Karpas-422 (cell line): ENCODE results near the gene MTO1. TPM values are rescaled to one million over a fixed set of nuclear protein-coding genes. Genes with fewer than 3 reads are reported as not detected.
"Not testable (repeated sequence)": the region's sequence is repeated elsewhere in the genome, so short reads cannot be mapped to it uniquely, and the experiment has no call there.

Source experiments
- DNase-seq: peaks from one replicate; pipeline ENCODE4 v3.0.0-alpha.2; 2015
- H2AFZ ChIP-seq: fragments of 200-600 bp; sonication (generic); 2 replicates; pipeline ENCODE4 v1.6.1; 2014; ENCODE audit warnings: antibody characterized with exemption, low read length, mixed read lengths
- H3K27ac ChIP-seq: fragments of 200-600 bp; sonication (generic); 2 replicates; pipeline ENCODE4 v1.5.1; 2014; ENCODE audit warnings: mild to moderate bottlenecking, low read length, moderate library complexity
- H3K27me3 ChIP-seq: fragments of 200-600 bp; sonication (generic); 2 replicates; pipeline ENCODE4 v1.6.1; 2014; ENCODE audit warnings: low read length, mixed read lengths
- H3K36me3 ChIP-seq: fragments of 200-600 bp; sonication (generic); 2 replicates; pipeline ENCODE4 v1.6.1; 2014; ENCODE audit warnings: low read length, mixed read lengths; ENCODE audit not compliant: insufficient read depth
- H3K4me1 ChIP-seq: fragments of 200-600 bp; sonication (generic); 2 replicates; pipeline ENCODE4 v1.6.1; 2014; ENCODE audit warnings: mild to moderate bottlenecking, low read length, mixed read lengths
- H3K4me2 ChIP-seq: fragments of 200-600 bp; sonication (generic); 2 replicates; pipeline ENCODE4 v1.6.1; 2014; ENCODE audit warnings: low read length, low read depth, mild to moderate bottlenecking; ENCODE audit not compliant: poor library complexity, severe bottlenecking
- H3K4me3 ChIP-seq: fragments of 200-600 bp; sonication (generic); 2 replicates; pipeline ENCODE4 v1.5.1; 2014; ENCODE audit warnings: mild to moderate bottlenecking, antibody characterized with exemption, low read length, mixed read lengths
- H3K79me2 ChIP-seq: fragments of 200-600 bp; sonication (generic); 2 replicates; pipeline ENCODE4 v1.6.1; 2014; ENCODE audit warnings: mild to moderate bottlenecking, low read length, mixed read lengths
- H3K9ac ChIP-seq: fragments of 200-600 bp; sonication (generic); 2 replicates; pipeline ENCODE4 v1.6.0; 2014; ENCODE audit warnings: low read length
- H3K9me2 ChIP-seq: fragments of 200-600 bp; sonication (generic), shearing (Covaris generic); replicated peaks from 2 replicates; pipeline ENCODE4 v1.6.0; 2014; ENCODE audit warnings: mild to moderate bottlenecking, low read length, moderate library complexity; ENCODE audit not compliant: insufficient read depth
- H3K9me3 ChIP-seq: fragments of 300-700, 200-600 bp; sonication (generic); 2 replicates; pipeline ENCODE4 v1.6.1; 2014; ENCODE audit warnings: low read length, mixed read lengths
- H4K20me1 ChIP-seq: fragments of 200-600 bp; sonication (generic); 2 replicates; pipeline ENCODE4 v1.6.1; 2014; ENCODE audit warnings: mild to moderate bottlenecking, antibody characterized with exemption, low read length, low read depth; ENCODE audit not compliant: insufficient read depth
- small RNA-seq: library from RNA; depleted of rRNA; stranded (forward); fragments of <200 nt; gene quantifications from one replicate; pipeline ENCODE3, GENCODE V24; 2014
- total RNA-seq: library from RNA; depleted of rRNA; stranded (reverse); fragments of >200 nt; shearing (Covaris generic); gene quantifications from 2 replicates; pipeline ENCODE4 v1.2.3, GENCODE V29; 2014; ENCODE audit warnings: low replicate concordance; rRNA removed

Gene MTO1
- total RNA-seq, 1 experiment from 2014 or later, result 65.9 TPM

DNA sequence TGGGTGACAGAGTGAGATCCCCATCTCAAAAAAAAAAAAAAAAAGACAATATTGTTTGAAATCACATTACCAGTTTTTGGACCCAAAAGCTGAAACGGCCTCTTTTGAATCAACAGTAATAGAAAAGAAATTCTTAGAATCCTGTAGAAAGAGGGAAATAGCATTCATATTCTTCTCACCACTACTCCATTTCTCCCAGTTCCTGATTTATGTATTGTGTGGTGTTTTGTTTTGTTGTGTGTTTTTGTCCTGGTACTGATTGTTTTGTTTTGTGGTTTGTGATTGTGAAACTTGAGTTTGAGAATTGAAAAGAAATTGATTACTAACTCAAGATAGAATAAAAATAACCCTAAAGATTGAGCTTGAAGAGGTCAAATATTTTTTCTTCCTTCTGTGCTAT lies 85.5 kb downstream of the MTO1 start:
- no peak overlapping the region for H3K4me2 ChIP-seq
- DNase-seq, result no peak
- H4K20me1 ChIP-seq, result no peaks in the 10 kb centered on the region
- H3K27ac ChIP-seq, result no peak overlapping the region
- no peaks in the 10 kb centered on the region for H3K36me3 ChIP-seq
- H3K9me3 ChIP-seq, result no peaks in the 10 kb centered on the region
- H3K27me3 ChIP-seq, result no peaks in the 10 kb centered on the region
- H2AFZ ChIP-seq, result no peak overlapping the region
- no peaks in the 10 kb centered on the region for H3K9me2 ChIP-seq
- no peaks in the 10 kb centered on the region for H3K4me1 ChIP-seq
- H3K79me2 ChIP-seq, result no peaks in the 10 kb centered on the region
- no peak overlapping the region for H3K9ac ChIP-seq
- H3K4me3 ChIP-seq, result no peak overlapping the region

DNA sequence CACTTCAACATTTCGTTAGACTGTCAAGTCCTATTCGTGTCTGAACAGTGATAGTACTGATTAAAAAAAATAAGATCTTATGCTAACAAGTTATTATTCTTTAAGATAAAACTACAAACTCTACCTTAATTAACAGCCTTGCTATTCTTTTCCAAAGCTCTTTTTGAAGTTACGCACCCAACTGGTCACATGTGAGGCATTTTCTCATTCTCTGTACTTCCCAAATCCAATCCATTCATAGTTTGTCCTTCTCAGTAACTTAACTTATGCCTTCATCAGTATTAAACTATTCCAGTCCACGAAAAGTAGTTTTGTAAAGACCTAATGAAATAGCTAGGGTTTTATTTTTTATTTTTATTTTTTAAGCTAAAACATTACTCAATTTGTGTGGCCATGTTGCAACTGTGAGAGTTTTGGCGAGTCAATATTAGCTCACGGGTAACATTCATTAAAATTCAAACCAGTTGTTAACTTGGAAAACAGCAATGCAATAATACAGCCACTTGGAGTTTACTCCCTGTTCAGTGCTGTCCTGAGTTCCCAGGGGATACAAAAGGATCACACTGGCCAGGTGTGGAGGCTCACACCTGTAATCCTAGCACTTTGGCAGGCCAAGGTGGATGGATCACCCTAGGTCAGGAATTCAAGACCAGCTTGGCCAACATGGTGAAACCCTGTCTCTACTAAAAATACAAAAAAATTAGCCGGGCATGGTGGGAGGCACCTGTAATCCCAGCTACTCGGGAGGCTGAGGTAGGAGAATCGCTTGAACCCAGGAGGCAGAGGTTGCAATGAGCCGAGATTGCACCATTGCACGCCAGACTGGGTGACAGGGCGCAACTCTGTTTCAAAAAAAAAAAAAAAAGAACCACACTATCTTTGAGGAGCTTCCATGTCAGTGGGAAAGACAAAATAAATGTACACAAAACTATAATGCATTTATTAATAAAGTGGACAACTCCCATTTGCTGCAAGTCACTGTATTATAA lies 87.2 kb downstream of the MTO1 start:
- Histone ChIP-seq H3K27ac (no peak overlapping the region), H3K27me3 (no peaks in the 10 kb centered on the region), H3K9ac (no peak overlapping the region), H3K4me2 (no peak overlapping the region), H3K4me1 (no peaks in the 10 kb centered on the region), H3K79me2 (no peaks in the 10 kb centered on the region), H3K9me3 (no peaks in the 10 kb centered on the region), H4K20me1 (no peaks in the 10 kb centered on the region), H3K9me2 (no peaks in the 10 kb centered on the region), H3K4me3 (no peak overlapping the region), H3K36me3 (no peaks in the 10 kb centered on the region), H2AFZ (no peak overlapping the region)
- DNase-seq, result no peak

DNA sequence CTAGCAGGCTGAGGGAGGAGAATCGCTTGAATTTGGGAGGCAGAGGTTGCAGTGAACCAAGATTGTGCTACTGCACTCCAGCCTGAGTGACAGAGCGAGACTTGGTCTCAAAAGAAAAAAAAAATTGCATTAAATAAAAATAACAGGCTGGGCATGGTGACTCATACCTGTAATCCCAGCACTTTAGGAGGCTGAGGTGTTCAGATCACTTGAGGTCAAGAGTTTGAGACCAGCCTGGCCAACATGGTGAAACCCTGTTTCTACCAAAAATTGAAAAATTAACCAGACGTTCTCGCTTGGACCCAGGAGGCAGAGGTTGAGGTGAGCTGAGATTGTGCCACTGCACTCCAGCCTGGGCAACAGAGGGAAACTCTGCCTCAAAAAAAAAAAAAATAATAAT lies 89.6 kb downstream of the MTO1 start:
- H3K9me2 ChIP-seq, H4K20me1 ChIP-seq, H3K4me3 ChIP-seq, H3K9ac ChIP-seq, H3K27ac ChIP-seq, H3K36me3 ChIP-seq, H3K4me1 ChIP-seq, DNase-seq, H3K4me2 ChIP-seq, H3K27me3 ChIP-seq, H2AFZ ChIP-seq, H3K9me3 ChIP-seq, H3K79me2 ChIP-seq: not testable (repeated sequence)

DNA sequence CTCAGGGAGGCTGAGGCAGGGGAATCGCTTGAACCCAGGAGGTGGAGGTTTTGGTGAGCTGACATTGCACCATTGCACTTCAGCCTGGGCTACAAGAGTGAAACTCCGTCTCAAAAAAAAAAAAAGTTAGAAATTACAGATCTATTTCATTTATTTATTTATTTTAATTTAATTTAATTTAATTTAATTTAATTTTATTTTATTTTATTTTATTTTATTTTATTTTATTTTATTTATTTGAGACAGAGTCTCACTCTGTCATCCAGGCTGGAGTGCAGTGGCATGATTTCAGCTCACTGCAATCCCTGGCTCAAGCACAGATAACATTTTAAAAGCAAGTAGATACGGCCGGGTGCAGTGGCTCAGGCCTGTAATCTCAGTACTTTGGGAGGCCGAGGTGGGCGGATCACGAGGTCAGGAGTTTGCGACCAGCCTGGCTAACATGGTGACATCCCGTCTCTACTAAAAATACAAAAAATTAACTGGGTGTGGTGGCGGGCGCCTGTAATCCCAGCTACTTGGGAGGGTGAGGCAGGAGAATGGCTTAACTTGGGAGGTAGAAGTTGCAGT lies 93.9 kb downstream of the MTO1 start:
- not testable (repeated sequence) for H3K27ac ChIP-seq, DNase-seq, H3K4me1 ChIP-seq, H3K9ac ChIP-seq, H4K20me1 ChIP-seq, H3K36me3 ChIP-seq, H3K4me3 ChIP-seq, H3K9me2 ChIP-seq, H3K9me3 ChIP-seq, H3K79me2 ChIP-seq, H3K27me3 ChIP-seq, H2AFZ ChIP-seq, H3K4me2 ChIP-seq

DNA sequence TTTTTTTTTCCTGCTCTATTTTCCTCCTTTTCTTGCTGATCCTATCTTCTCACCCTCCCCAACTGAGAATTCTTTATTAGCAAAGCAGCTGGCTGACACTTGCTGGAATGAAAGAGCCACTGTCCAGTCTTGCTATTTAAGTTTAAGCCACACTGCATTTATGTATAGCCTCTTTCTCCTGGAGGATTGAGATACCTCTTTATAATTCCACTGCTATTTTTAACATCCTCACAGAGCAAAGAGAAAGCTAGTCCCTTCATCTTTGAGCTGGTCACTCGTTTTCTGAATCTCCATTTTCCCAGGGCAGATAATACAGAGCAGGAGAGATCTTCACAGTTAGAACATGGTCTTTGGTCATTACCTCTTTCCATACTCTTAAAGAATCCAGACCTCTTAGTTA lies 95.3 kb downstream of the MTO1 start:
- H4K20me1 ChIP-seq, result no peaks in the 10 kb centered on the region

More for the DNA sequence above, 95.3 kb downstream of the MTO1 start:
- Histone ChIP-seq H3K9me2 (no peaks in the 10 kb centered on the region), H3K4me1 (peaks cover 2% of the 10 kb centered on the region), H3K9ac (no peak overlapping the region), H3K79me2 (no peaks in the 10 kb centered on the region), H3K9me3 (no peaks in the 10 kb centered on the region), H2AFZ (no peak overlapping the region), H3K4me2 (no peak overlapping the region), H3K27ac (no peak overlapping the region), H3K36me3 (no peaks in the 10 kb centered on the region), H3K4me3 (no peak overlapping the region), H3K27me3 (no peaks in the 10 kb centered on the region)
- DNase-seq, result no peak

Small RNA genes lying within 50 kb of the gene (small RNA-seq; reads per million reads assigned to genes)
- gene AL603910.2 (not detected), gene RN7SL827P (not detected), gene RNU6-975P (not detected)

Other genes with a start within 250 kb of the MTO1 start
- gene KHDC1L, start 236.2 kb upstream of the MTO1 start, total RNA-seq, result 4.4 and 5.8 TPM in 2 replicates
- gene KHDC1, start 198.5 kb upstream of the MTO1 start, total RNA-seq, result 8.2 and 12.2 TPM in 2 replicates
- gene DPPA5, start 107.5 kb upstream of the MTO1 start, total RNA-seq, result not detected in 2 replicates
- not detected in 2 replicates for gene KHDC3L, start 99.1 kb upstream of the MTO1 start, total RNA-seq
- gene OOEP, start 91.8 kb upstream of the MTO1 start, total RNA-seq, result not detected in 2 replicates
- not detected in 2 replicates for gene DDX43, start 66.9 kb upstream of the MTO1 start, total RNA-seq
- 10.7 and 12.8 TPM in 2 replicates for gene CGAS, start 9.4 kb upstream of the MTO1 start, total RNA-seq
- 10,549 and 10,623 TPM in 2 replicates for gene EEF1A1, start 59.3 kb downstream of the MTO1 start, total RNA-seq
- gene SLC17A5, start 192.3 kb downstream of the MTO1 start, total RNA-seq, result 6.0 and 10.1 TPM in 2 replicates
- 0.22 TPM in 1 of 2 replicates, not detected in the other for gene CD109, start 234.5 kb downstream of the MTO1 start, total RNA-seq